T1000 (cell line): ENCODE data around the gene FANCL.
"Not testable (repeated sequence)": the region's sequence is repeated elsewhere in the genome, so short reads cannot be mapped to it uniquely, and the experiment has no call there.

ENCODE experiments used
- DNase-seq: peaks from one replicate; lab custom pipeline; 2025; ENCODE audit warnings: mixed read lengths; lab: John Stamatoyannopoulos, UW

The FANCL gene

DNA sequence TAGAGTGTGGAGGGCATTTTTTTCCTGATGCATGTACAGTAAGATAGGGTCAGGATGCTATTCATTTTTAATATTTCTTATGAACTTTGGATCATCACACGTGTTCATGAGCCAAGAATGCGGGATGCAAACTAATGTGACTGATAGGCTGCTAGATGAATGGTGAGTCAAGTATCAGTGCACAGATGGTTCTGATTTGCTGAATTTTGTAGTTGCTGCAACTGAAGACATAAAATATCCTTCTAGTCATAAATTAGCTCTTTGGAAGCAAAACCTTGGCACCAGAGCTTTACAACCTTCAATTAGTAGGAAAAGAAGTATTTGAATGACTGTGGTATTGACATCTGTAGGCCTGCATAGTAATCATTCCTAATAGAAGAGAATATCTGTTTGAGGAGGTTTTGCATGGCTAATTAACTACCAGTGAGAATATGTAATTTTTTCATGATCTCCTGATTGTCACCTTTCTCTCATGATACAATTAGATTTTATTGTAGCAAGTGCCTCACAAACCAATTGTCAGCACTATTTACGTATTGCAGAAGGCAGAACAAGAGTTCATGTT is 100.5 kb downstream of the FANCL start:
- no peak for DNase-seq

DNA sequence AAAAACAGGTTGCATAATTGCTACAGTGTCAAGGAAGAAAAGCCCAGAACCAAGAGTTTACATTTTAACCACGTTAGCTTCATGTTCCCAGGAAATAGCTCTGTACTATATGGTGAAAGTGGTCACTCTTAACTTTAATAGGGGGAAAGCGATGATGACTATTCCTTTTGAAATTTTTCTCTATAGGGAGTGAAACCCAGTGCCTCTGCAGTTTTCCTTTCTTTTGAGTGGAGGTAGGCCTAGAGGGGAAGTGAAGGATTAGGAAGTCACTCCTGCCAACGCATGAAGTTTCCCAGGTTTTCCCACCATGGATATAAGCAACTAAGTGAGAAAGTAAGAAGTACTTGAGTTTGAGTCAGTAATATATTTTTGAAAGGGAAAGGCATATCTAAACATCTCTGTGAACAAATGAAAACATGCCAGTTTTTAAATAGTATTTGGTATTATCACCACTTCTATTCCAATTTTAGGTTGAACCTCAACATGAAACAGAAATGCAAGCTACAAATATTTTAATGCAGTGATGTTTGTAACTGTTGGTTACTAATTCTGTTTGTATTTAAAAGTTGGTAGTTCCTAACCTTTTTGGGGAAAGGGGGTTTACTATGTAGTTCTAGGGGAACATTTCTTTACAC is 102.6 kb downstream of the FANCL start:
- DNase-seq, result no peak

DNA sequence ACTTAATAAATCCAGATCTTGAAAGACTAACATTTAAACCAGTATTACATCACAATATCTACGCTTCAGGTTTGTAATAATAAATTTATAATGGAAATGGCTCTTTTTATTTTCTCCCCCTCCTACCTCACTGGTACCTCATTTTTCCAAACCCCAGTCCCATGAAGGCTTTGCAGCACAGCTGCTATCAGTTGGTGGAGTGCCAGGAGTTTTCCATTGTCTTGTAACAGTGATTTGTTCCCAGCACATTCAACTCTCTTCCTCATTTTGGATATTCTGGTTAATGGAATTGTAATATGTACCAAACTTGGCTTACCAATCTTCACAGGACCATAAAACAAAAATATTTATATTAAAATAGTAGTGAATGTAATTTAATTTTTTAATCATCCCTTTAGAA is 103.3 kb downstream of the FANCL start:
- DNase-seq, result no peak

DNA sequence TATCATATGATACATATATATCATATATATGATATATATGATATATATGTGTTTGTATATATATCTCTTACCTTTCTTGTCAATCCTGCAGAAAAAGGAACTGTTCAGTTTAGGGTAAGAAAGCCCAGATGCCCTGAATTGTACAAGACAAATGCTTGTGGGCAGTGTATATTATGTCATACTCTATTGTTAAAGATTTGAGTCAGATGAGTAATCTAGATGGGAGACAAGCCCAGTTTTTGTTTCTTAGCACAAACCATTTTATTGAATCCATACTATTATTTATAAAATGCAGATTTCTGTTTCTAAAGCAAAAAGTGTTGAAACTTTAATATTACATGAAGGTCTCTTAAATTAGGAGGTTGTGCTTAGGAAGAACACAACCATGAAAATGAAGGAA is 103.9 kb downstream of the FANCL start:
- DNase-seq, result no peak

DNA sequence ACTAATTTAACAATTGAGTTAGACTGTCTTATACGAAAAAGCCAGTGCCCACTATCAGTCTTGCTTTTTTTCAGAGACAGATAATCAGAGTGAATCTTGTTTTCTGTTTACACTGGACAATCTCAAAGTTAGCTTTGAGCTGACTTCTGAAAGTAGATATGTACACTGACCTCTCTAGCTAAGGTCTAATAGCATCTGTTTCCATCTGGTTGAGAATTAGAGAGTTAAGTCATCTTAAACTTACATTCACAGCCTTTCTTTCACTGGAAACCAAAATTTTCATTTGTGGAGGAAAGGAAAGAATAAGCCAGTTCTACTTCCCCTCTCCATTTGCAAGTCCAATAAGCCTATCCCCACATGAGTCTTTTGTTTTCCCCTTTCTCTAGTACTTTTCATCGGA is 105.3 kb downstream of the FANCL start:
- no peak for DNase-seq

DNA sequence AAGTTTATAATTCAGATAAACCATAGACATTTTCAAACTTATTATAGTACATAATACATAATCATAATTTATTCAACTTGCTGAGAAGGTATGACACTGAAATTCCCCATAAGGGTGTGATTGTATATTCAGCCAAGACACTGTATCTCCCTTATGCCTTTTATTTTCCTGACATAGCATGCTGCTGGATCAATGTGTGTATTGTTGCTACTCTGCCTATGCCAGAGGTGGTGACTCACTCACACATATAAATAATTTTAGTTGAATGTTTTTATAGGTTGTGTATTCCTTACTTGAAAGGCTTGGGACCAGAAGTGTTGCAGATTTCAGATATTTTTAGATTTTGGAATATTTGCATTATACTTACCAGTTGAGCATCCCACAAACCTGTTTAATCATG is 107.7 kb downstream of the FANCL start:
- DNase-seq, result no peak

DNA sequence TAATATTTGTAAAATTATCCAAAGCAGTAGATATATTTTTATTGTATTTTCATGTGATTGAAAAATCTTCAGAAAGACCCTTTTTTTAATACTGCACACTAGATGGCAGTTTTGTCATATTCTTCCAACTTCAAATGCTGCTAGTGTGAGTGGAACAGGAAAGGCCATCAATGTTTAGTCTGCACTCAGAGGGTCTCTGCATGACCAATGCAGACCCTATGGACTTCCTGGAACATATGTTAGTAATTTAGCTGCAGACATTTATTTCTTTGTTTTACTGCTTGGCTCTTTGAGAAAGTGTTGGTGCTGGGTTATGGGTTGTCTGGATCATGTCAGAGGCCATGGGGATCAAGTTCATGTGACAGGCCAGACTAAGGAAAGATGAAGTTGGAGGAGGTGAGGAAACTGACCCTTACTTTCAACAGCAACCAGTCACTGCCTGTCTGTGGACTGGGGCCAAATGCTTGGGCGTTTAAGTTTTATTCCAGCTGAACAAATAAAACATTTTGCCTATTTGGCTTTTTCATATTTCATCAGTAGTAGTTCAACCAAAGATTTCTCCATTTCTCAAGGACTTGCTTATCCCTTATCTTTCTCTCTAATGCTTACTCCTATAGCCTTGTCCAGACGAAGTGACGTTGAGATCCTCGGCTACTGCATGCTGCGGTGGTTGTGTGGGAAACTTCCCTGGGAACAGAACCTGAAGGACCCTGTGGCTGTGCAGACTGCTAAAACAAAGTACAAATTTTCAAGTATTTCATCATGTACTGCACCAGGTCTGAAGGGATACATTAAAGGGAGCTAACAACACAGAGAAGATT is 109.7 kb downstream of the FANCL start:
- no peak for DNase-seq

DNA sequence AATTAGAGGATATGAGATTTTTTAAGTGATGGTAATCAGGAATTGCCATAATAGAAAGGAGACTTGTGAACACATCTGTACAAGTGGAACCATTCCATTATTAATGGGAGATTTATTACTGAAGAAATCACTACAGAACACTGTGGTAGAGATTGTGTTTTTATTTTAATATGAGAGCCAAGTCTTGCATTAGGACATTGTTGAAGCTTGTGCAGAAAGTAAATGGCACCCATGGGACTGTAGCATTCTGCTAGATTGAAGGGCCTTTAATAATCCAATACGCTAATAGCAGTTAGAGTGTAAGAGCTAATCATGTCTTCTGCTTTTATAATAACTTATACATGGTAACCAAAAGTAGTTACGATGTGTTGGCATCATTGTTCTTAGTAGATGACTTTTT is 110.9 kb downstream of the FANCL start:
- DNase-seq, result no peak

DNA sequence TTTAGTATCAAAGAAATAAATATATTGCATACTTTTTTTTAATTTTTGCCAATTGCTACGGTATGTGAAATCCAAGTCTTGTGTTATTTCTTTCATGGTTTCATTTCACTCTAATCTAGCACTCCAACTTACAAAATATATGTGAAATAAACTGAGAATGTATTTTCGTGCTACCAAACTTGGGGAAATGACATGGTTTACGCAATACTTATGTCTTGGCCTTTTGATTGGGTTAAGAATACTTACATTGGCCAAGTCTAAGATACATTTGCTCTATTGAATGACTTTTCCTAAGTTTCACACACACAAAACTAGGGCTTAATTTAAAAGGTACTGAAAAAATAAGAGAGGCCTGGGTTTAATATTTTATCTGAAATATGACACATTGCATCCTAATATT is 114.0 kb downstream of the FANCL start:
- no peak for DNase-seq

DNA sequence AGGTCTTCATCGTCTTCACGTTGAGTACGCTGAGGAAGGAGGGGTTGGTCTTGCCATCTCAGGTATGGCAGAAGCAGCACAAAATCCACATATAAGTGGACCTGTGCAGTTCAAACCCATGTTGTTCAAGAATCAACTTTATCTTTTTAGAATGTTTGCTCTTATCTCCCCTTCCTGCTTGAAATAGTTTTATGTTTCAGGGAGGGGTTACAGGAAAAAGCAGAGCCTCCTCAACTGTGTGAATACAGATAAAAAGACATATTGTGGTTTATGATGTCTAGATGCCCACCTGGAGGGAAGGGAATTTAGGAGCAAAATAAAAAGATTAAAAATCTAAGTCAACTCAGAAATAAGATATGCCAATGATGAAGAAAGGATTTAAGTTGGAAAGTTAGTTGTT is 118.6 kb downstream of the FANCL start:
- DNase-seq, result no peak

DNA sequence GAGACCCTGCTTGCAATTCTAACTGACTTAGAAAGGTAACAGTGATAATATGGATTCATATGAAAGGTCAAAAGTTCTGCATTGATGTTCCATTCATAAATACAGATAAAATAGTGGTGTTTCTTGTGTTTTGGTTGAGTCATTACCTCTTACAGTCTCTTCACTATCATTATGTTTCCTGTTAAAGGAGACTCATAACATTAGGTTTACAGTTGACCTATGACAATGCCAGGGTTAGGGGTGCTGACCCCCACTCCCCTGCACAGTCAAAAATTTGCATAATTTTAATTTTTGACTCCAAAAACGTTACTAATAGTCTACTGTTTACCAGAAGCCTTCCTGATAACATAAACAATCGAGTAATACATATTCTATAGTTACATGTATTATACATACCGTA is 119.1 kb downstream of the FANCL start:
- no peak for DNase-seq

DNA sequence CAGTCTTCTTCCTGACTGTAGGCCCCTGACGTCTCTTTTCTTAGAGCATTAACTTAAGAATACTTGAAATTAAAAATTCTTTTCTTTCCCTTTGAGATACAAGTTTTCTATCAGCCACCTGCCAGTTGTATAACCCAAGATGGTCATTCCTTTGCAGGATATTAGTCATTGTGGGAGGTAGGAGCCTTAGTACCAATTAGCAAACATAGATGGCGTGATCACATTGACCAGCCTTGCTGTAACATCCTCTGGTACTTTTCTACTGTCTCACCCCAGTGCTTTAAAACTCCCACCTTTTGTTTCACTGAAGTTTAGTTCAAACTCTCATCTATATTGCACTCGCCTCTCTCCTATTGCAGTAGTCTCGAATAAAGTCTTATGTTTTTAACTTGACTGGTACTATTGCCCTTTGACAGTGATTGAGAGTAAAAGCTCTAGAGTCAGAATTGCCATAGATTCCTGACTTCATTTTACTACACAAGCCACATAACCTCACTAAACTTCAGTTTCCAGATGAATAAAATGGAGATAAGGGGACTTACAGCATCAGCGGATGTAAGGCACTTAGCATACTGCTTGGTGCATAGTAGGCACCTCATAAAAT is 120.4 kb downstream of the FANCL start:
- DNase-seq, result no peak

DNA sequence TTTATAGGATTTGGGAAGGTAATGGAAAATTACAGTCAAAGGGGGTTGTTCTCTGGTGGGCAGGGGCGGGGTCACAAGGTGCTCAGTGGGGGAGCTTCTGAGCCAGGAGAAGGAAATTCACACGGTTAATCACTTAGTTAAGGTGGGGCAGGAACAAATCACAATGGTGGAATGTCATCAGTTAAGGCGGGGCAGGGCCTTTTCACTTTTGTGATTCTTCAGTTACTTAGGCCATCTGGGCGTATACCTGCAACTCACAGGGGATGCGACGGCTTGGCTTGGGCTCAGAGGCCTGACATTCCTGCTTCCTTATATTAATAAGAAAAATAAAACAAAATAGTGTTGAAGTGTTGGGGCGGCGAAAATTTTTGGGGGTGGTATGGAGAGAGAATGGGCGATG is 127.6 kb downstream of the FANCL start:
- DNase-seq, result not testable (repeated sequence)

DNA sequence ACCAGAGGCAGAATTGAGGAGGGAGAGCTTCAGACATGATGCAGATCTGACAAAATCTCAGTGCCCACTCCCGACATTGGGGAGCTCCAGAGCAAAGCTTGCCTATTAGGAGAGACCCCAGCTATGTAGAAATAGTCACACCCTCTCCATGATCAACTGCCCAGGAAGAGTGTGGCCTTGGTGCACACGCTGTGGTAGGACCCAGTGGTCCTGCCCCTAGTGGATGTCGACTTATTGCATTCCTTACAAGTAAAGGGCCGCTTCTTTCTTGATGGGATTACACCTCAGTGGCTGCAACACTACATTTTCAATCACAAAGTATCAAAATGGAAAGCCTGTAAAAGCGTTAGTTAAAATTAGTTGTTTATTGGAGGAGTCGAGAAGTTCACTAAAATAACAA is 130.4 kb downstream of the FANCL start:
- no peak for DNase-seq

DNA sequence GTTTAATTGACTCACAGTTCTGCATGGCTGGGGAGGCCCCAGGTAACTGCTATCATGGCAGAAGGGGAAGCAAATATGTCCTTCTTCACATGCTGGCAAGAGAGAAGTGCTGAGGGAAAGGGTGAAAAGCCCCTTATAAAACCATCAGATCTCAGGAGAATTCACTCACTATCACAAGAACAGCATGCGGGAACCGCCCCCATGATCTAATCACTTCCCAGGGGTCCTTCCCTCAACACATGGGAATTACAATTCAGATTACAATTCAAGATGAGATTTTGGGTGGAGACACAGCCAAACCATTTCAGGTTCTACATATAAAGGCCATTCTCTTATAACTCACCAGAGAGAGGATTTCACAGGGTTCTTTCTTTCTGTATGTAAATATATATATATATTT is 131.6 kb downstream of the FANCL start:
- no peak for DNase-seq
